Panc1 (cell line): ENCODE data around the gene CALCB.

Experiments
- CTCF ChIP-seq: fragments of 450-650 bp; IDR thresholded peaks from 2 replicates; pipeline ENCODE4 v1.5.1; 2017; ENCODE audit warnings: mild to moderate bottlenecking
- POLR2AphosphoS5 ChIP-seq: IDR thresholded peaks from 2 replicates; pipeline ENCODE4 v1.6.1; 2012; ENCODE audit warnings: mild to moderate bottlenecking, low read depth, low read length, moderate library complexity
- REST ChIP-seq, 2 experiments: IDR thresholded peaks; 2 replicates each; pipeline ENCODE4 v1.6.1; 2011 to 2012; ENCODE audit warnings: low read depth in 2 of 2, control low read depth in 1 of 2, low read length in 1 of 2, mild to moderate bottlenecking in 1 of 2, moderate library complexity in 1 of 2; ENCODE audit not compliant: insufficient read depth in 1 of 2
- SIN3A ChIP-seq: IDR thresholded peaks from 2 replicates; pipeline ENCODE4 v1.6.1; 2012; ENCODE audit warnings: low read depth, mild to moderate bottlenecking, low read length, moderate library complexity, borderline replicate concordance; ENCODE audit not compliant: insufficient read depth

- TF ChIP-seq CTCF, result no peak
- TF ChIP-seq POLR2AphosphoS5, result no peak
- TF ChIP-seq SIN3A, result no peak
- TF ChIP-seq REST (IDR thresholded peaks at IDR 0.05; ENCODE audit: insufficient read depth in 1 of 2, low read depth in 2 of 2, low read length in 1 of 2), result no peak
These were observed 17.8 kb downstream of the CALCB start for GRCh38 chr11:15091175-15091574.
